Osteoblast (primary cell): ENCODE measurements around the gene BARX2. TPM values are rescaled to one million over a fixed set of nuclear protein-coding genes. Genes with fewer than 3 reads are reported as not detected.

Experiments used
- DNase-seq: peaks from one replicate; pipeline ENCODE4 v3.0.0; 2011; ENCODE audit warnings: low spot score, mixed read lengths; ENCODE audit not compliant: insufficient read length; ENCODE audit errors: missing footprints
- H2AFZ ChIP-seq: 2 replicates; pipeline ENCODE4 v1.6.0; 2011; ENCODE audit warnings: mild to moderate bottlenecking, low read length
- H3K27ac ChIP-seq: 2 replicates; pipeline ENCODE4 v1.5.1; 2011; ENCODE audit warnings: mild to moderate bottlenecking, low read depth, low read length, moderate library complexity
- H3K27me3 ChIP-seq: 2 replicates; pipeline ENCODE4 v1.6.0; 2012; ENCODE audit warnings: mild to moderate bottlenecking, control low read depth, inconsistent platforms, low read length, moderate library complexity; ENCODE audit not compliant: insufficient read depth
- H3K36me3 ChIP-seq: 2 replicates; pipeline ENCODE4 v1.5.1; 2011; ENCODE audit warnings: mild to moderate bottlenecking, low read length, control low read depth, moderate library complexity; ENCODE audit not compliant: insufficient read depth
- H3K4me1 ChIP-seq: 2 replicates; pipeline ENCODE4 v1.5.1; 2011; ENCODE audit warnings: mild to moderate bottlenecking, low read length, control low read depth, moderate library complexity; ENCODE audit not compliant: insufficient read depth
- H3K4me2 ChIP-seq: 2 replicates; pipeline ENCODE4 v1.6.0; 2011; ENCODE audit warnings: mild to moderate bottlenecking, low read length; ENCODE audit not compliant: insufficient read depth
- H3K4me3 ChIP-seq: fragments of 200-600 bp; sonication (generic); 3 replicates; pipeline ENCODE4 v1.5.1; 2012; ENCODE audit warnings: mild to moderate bottlenecking, low read length, inconsistent platforms; ENCODE audit not compliant: insufficient read depth
- H3K79me2 ChIP-seq: 2 replicates; pipeline ENCODE4 v1.6.0; 2012; ENCODE audit warnings: mild to moderate bottlenecking, low read length, control low read depth, inconsistent platforms; ENCODE audit not compliant: insufficient read depth
- H3K9me3 ChIP-seq: 2 replicates; pipeline ENCODE4 v1.5.1; 2011; ENCODE audit warnings: low read depth, low read length, control low read depth
- H4K20me1 ChIP-seq: 2 replicates; pipeline ENCODE4 v1.6.0; 2012; ENCODE audit warnings: mild to moderate bottlenecking, low read length, control low read depth; ENCODE audit not compliant: insufficient read depth
- total RNA-seq: library from RNA; depleted of rRNA; stranded (reverse); fragments of >200 nt; gene quantifications from 2 replicates; pipeline ENCODE4 v1.2.3, GENCODE V29; 2012
- TF ChIP-seq, protein P1 (sequence below): IDR thresholded peaks from 2 replicates; pipeline ENCODE4 v1.5.1; 2011; ENCODE audit warnings: mild to moderate bottlenecking, low read depth, low read length, moderate library complexity; ENCODE audit errors: extremely low read depth

The BARX2 gene
- total RNA-seq, 1 donor: not detected

DNA sequence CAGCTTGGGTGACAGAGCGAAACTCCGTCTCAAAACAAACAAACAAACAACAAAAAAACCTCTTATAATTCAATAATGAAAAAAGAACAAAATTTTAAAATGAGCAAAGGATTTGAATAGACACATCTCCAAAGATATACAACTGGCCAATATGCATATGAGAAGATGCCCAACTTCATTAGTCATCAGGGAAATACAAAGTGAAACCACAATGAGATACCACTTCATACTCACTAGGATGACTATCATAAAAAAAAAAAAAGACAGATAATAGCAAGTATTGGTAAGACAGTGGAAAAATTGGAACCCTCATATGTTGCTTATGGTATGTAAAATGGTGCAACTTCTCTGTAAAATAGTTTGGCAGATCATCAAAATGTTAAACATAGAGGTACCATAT, 28.7 kb upstream of the BARX2 start:
- Histone ChIP-seq H3K9me3 (no peaks in the 10 kb centered on the region), H3K4me1 (no peaks in the 10 kb centered on the region), H3K79me2 (no peaks in the 10 kb centered on the region), H3K36me3 (no peaks in the 10 kb centered on the region), H3K4me2 (no peak overlapping the region), H2AFZ (no peak overlapping the region), H3K27me3 (peaks cover 7% of the 10 kb centered on the region), H3K4me3 (no peak overlapping the region), H3K27ac (no peak overlapping the region), H4K20me1 (no peaks in the 10 kb centered on the region)
- DNase-seq: no peak
- TF ChIP-seq, protein P1, sequence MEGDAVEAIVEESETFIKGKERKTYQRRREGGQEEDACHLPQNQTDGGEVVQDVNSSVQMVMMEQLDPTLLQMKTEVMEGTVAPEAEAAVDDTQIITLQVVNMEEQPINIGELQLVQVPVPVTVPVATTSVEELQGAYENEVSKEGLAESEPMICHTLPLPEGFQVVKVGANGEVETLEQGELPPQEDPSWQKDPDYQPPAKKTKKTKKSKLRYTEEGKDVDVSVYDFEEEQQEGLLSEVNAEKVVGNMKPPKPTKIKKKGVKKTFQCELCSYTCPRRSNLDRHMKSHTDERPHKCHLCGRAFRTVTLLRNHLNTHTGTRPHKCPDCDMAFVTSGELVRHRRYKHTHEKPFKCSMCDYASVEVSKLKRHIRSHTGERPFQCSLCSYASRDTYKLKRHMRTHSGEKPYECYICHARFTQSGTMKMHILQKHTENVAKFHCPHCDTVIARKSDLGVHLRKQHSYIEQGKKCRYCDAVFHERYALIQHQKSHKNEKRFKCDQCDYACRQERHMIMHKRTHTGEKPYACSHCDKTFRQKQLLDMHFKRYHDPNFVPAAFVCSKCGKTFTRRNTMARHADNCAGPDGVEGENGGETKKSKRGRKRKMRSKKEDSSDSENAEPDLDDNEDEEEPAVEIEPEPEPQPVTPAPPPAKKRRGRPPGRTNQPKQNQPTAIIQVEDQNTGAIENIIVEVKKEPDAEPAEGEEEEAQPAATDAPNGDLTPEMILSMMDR: no peak

DNA sequence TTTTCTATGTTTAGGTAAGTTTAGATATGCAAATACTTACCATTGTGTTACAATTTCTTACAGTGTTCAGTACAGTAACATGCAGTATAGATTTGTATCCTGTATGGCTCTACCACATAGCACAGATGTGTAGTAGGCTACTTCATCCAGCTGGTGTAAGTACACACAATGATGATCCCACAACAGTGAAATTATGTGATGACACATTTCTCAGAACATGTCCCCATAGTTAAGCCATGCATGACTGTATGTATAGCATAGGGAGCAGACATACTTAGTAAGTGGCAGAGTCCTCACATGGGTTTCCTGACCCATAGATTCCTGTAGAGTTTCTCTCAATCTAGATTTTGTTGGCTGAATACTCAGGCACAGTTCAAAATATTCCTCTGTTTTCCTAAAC, 26.8 kb upstream of the BARX2 start:
- H4K20me1 ChIP-seq: no peaks in the 10 kb centered on the region
- TF ChIP-seq, protein P1: no peak
- no peak overlapping the region for H3K27ac ChIP-seq
- DNase-seq: no peak
- H3K79me2 ChIP-seq: no peaks in the 10 kb centered on the region
- H3K27me3 ChIP-seq: peaks cover 13% of the 10 kb centered on the region
- no peak overlapping the region for H2AFZ ChIP-seq
- no peaks in the 10 kb centered on the region for H3K9me3 ChIP-seq
- no peak overlapping the region for H3K4me3 ChIP-seq
- H3K4me2 ChIP-seq: no peak overlapping the region
- H3K4me1 ChIP-seq: no peaks in the 10 kb centered on the region
- no peaks in the 10 kb centered on the region for H3K36me3 ChIP-seq

DNA sequence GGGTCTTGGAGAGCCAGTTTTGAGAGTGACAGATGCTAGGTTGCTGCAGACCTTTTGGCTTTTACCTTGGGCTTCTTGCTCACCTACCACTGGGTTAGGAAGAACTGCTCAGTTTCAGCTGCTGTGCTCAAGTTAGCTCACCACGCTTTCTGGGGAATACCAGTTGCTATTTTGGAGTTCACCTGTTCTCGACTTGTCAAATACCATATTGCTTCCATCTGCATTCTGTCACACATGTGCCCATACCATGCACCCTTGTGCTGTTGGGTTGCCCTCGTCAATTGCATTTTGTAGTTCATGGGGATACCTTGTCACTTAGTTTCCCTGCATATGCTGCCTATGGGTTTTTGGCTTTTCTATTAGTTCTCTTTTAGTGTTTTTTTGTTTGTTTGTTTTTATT, 23.0 kb upstream of the BARX2 start:
- H3K36me3 ChIP-seq: no peaks in the 10 kb centered on the region
- peaks cover 13% of the 10 kb centered on the region for H3K27me3 ChIP-seq
- no peaks in the 10 kb centered on the region for H3K4me1 ChIP-seq
- no peaks in the 10 kb centered on the region for H3K79me2 ChIP-seq
- no peaks in the 10 kb centered on the region for H3K9me3 ChIP-seq
- no peaks in the 10 kb centered on the region for H4K20me1 ChIP-seq
- H3K27ac ChIP-seq: no peak overlapping the region
- no peak overlapping the region for H3K4me3 ChIP-seq
- H3K4me2 ChIP-seq: no peak overlapping the region
- DNase-seq: no peak
- TF ChIP-seq, protein P1: no peak
- no peak overlapping the region for H2AFZ ChIP-seq

DNA sequence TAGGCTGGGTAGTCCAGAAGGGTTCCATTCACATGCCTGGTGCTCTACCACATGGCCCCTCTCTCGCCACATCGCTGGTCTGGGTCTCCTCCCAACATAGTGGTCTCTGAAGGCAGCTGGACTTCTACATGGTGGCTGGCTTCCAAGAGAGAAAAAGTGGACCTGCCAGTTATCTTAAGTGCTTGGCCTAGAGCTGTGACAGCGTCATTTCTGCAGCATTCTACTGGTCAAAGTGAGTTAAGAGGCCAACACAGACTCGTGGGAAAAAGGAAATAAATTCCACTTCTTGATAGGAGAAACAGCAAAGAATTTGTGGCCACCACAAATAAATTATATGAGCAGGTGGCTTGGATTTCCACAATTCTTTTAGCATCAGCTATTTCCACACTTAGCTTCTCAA, 21.0 kb upstream of the BARX2 start:
- no peaks in the 10 kb centered on the region for H3K4me1 ChIP-seq
- H3K4me3 ChIP-seq: no peak overlapping the region
- no peaks in the 10 kb centered on the region for H3K9me3 ChIP-seq
- H2AFZ ChIP-seq: no peak overlapping the region
- no peak overlapping the region for H3K4me2 ChIP-seq
- H3K27me3 ChIP-seq: peaks cover 16% of the 10 kb centered on the region
- DNase-seq: no peak
- TF ChIP-seq, protein P1: no peak
- no peaks in the 10 kb centered on the region for H3K79me2 ChIP-seq
- H3K27ac ChIP-seq: no peak overlapping the region
- no peaks in the 10 kb centered on the region for H3K36me3 ChIP-seq
- H4K20me1 ChIP-seq: no peaks in the 10 kb centered on the region
